Inflammatory macrophage treated with lipopolysaccharide for 4 hours (primary cell): ENCODE measurements around the gene CTIF.

Source experiments
- DNase-seq: peaks from one replicate; pipeline ENCODE4 v3.0.0-alpha.2; 2020

The CTIF gene

GRCh38 chr18:48842259-48843061 is 303.6 kb downstream of the CTIF start:
- DNase-seq: no peak

- no peak for DNase-seq
These were observed 304.3 kb downstream of the CTIF start for GRCh38 chr18:48843162-48843561.

- DNase-seq: no peak
These were observed 304.8 kb downstream of the CTIF start for GRCh38 chr18:48843596-48843995.

GRCh38 chr18:48844271-48844670 is 305.4 kb downstream of the CTIF start:
- no peak for DNase-seq

GRCh38 chr18:48845174-48845573 is 306.3 kb downstream of the CTIF start:
- peak; percentile 27 for DNase-seq

GRCh38 chr18:48846423-48846932 is 307.6 kb downstream of the CTIF start:
- no peak for DNase-seq

GRCh38 chr18:48847807-48848486 is 309.1 kb downstream of the CTIF start:
- DNase-seq: no peak

- DNase-seq: no peak
These were observed 309.9 kb downstream of the CTIF start for GRCh38 chr18:48848641-48849143.

- no peak for DNase-seq
These were observed 312.2 kb downstream of the CTIF start for GRCh38 chr18:48850822-48851598.

- DNase-seq: peak; percentile 68
These were observed 312.7 kb downstream of the CTIF start for GRCh38 chr18:48851599-48851960.

- no peak for DNase-seq
These were observed 313.5 kb downstream of the CTIF start for GRCh38 chr18:48852292-48852691.

GRCh38 chr18:48852794-48853193 is 314.0 kb downstream of the CTIF start:
- no peak for DNase-seq

- DNase-seq: no peak
These were observed 314.8 kb downstream of the CTIF start for GRCh38 chr18:48853588-48853987.

GRCh38 chr18:48854780-48855179 is 315.9 kb downstream of the CTIF start:
- DNase-seq: no peak

GRCh38 chr18:48855422-48856377 is 316.9 kb downstream of the CTIF start:
- peak; percentile 54 for DNase-seq

- DNase-seq: no peak
These were observed 318.3 kb downstream of the CTIF start for GRCh38 chr18:48857023-48857694.

GRCh38 chr18:48858676-48859075 is 319.8 kb downstream of the CTIF start:
- peak; percentile 34 for DNase-seq

GRCh38 chr18:48859311-48860268 is 320.8 kb downstream of the CTIF start:
- DNase-seq: no peak

GRCh38 chr18:48860269-48861180 is 321.7 kb downstream of the CTIF start:
- no peak for DNase-seq
